ENCODE results near the gene AMOT.

GRCh38 chrX:112786076-112786475 is 54.6 kb downstream of the AMOT start:
- TF ChIP-seq CTCF (IDR thresholded peaks at IDR 0.05): no peak
- TF ChIP-seq EZH2 (IDR thresholded peaks at IDR 0.05; ENCODE audit: borderline replicate concordance, insufficient read depth, low read depth, low read length, poor library complexity, severe bottlenecking): no peak

All from B cell (primary cell).